HG02870 (cell line): ENCODE results near the gene LAMC1.

Experiments
- ATAC-seq: cut with Tn5 transposase; IDR thresholded peaks from one replicate; pipeline ENCODE4 v1.9.1; 2021; ENCODE audit warnings: mild to moderate bottlenecking, moderate library complexity; ENCODE audit not compliant: unreplicated experiment

Gene LAMC1

GRCh38 chr1:183023146-183023600, at the start of gene LAMC1:
LAMC1 (plus strand) TSS chr1:183023420; CDS start chr1:183023717, 297 bp downstream.
- ATAC-seq: peak; percentile 19

- no peak for ATAC-seq
Measured at GRCh38 chr1:182974506-182975191, 48.6 kb upstream of the LAMC1 start.

GRCh38 chr1:182977480-182977879, 45.7 kb upstream of the LAMC1 start:
- no peak for ATAC-seq

GRCh38 chr1:182978151-182978853, 44.9 kb upstream of the LAMC1 start:
- ATAC-seq: no peak

GRCh38 chr1:182984138-182984537, 39.1 kb upstream of the LAMC1 start:
- ATAC-seq: no peak

GRCh38 chr1:182984621-182985020, 38.6 kb upstream of the LAMC1 start:
- no peak for ATAC-seq

- ATAC-seq: no peak
Measured at GRCh38 chr1:182985876-182986275, 37.3 kb upstream of the LAMC1 start.

GRCh38 chr1:182990413-182991144, 32.6 kb upstream of the LAMC1 start:
- no peak for ATAC-seq

- no peak for ATAC-seq
Measured at GRCh38 chr1:182993746-182994145, 29.5 kb upstream of the LAMC1 start.

- ATAC-seq: no peak
Measured at GRCh38 chr1:182995894-182996293, 27.3 kb upstream of the LAMC1 start.

- no peak for ATAC-seq
Measured at GRCh38 chr1:182996816-182997215, 26.4 kb upstream of the LAMC1 start.

GRCh38 chr1:182998482-182998881, 24.7 kb upstream of the LAMC1 start:
- ATAC-seq: no peak

GRCh38 chr1:183000167-183000962, 22.9 kb upstream of the LAMC1 start:
- no peak for ATAC-seq

GRCh38 chr1:183002267-183002666, 21.0 kb upstream of the LAMC1 start:
- no peak for ATAC-seq

- no peak for ATAC-seq
Measured at GRCh38 chr1:183002797-183003196, 20.4 kb upstream of the LAMC1 start.

- no peak for ATAC-seq
Measured at GRCh38 chr1:183003203-183003602, 20.0 kb upstream of the LAMC1 start.

- ATAC-seq: no peak
Measured at GRCh38 chr1:183004141-183004540, 19.1 kb upstream of the LAMC1 start.

- ATAC-seq: no peak
Measured at GRCh38 chr1:183011859-183012258, 11.4 kb upstream of the LAMC1 start.

GRCh38 chr1:183012301-183012994, 10.8 kb upstream of the LAMC1 start:
- no peak for ATAC-seq

GRCh38 chr1:183019139-183019740, 4.0 kb upstream of the LAMC1 start:
- no peak for ATAC-seq
